Osteoblast (primary cell): ENCODE results near the gene ADAM12. TPM values are rescaled to one million over a fixed set of nuclear protein-coding genes. Genes with fewer than 3 reads are reported as not detected.
A peak's percentile ranks its signal among the peaks of the same experiment; 100 is the strongest.

Source experiments
- DNase-seq: peaks from one replicate; pipeline ENCODE4 v3.0.0; 2011; ENCODE audit warnings: low spot score, mixed read lengths; ENCODE audit not compliant: insufficient read length; ENCODE audit errors: missing footprints
- H2AFZ ChIP-seq: 2 replicates; pipeline ENCODE4 v1.6.0; 2011; ENCODE audit warnings: mild to moderate bottlenecking, low read length
- H3K27ac ChIP-seq: 2 replicates; pipeline ENCODE4 v1.5.1; 2011; ENCODE audit warnings: mild to moderate bottlenecking, low read depth, low read length, moderate library complexity
- H3K27me3 ChIP-seq: 2 replicates; pipeline ENCODE4 v1.6.0; 2012; ENCODE audit warnings: mild to moderate bottlenecking, control low read depth, inconsistent platforms, low read length, moderate library complexity; ENCODE audit not compliant: insufficient read depth
- H3K36me3 ChIP-seq: 2 replicates; pipeline ENCODE4 v1.5.1; 2011; ENCODE audit warnings: mild to moderate bottlenecking, low read length, control low read depth, moderate library complexity; ENCODE audit not compliant: insufficient read depth
- H3K4me1 ChIP-seq: 2 replicates; pipeline ENCODE4 v1.5.1; 2011; ENCODE audit warnings: mild to moderate bottlenecking, low read length, control low read depth, moderate library complexity; ENCODE audit not compliant: insufficient read depth
- H3K4me2 ChIP-seq: 2 replicates; pipeline ENCODE4 v1.6.0; 2011; ENCODE audit warnings: mild to moderate bottlenecking, low read length; ENCODE audit not compliant: insufficient read depth
- H3K4me3 ChIP-seq: fragments of 200-600 bp; sonication (generic); 3 replicates; pipeline ENCODE4 v1.5.1; 2012; ENCODE audit warnings: mild to moderate bottlenecking, low read length, inconsistent platforms; ENCODE audit not compliant: insufficient read depth
- H3K79me2 ChIP-seq: 2 replicates; pipeline ENCODE4 v1.6.0; 2012; ENCODE audit warnings: mild to moderate bottlenecking, low read length, control low read depth, inconsistent platforms; ENCODE audit not compliant: insufficient read depth
- H3K9me3 ChIP-seq: 2 replicates; pipeline ENCODE4 v1.5.1; 2011; ENCODE audit warnings: low read depth, low read length, control low read depth
- H4K20me1 ChIP-seq: 2 replicates; pipeline ENCODE4 v1.6.0; 2012; ENCODE audit warnings: mild to moderate bottlenecking, low read length, control low read depth; ENCODE audit not compliant: insufficient read depth
- total RNA-seq: library from RNA; depleted of rRNA; stranded (reverse); fragments of >200 nt; gene quantifications from 2 replicates; pipeline ENCODE4 v1.2.3, GENCODE V29; 2012
- TF ChIP-seq, protein P1 (sequence below): IDR thresholded peaks from 2 replicates; pipeline ENCODE4 v1.5.1; 2011; ENCODE audit warnings: mild to moderate bottlenecking, low read depth, low read length, moderate library complexity; ENCODE audit errors: extremely low read depth

ADAM12 gene
- total RNA-seq, 1 donor, result 345 TPM

DNA sequence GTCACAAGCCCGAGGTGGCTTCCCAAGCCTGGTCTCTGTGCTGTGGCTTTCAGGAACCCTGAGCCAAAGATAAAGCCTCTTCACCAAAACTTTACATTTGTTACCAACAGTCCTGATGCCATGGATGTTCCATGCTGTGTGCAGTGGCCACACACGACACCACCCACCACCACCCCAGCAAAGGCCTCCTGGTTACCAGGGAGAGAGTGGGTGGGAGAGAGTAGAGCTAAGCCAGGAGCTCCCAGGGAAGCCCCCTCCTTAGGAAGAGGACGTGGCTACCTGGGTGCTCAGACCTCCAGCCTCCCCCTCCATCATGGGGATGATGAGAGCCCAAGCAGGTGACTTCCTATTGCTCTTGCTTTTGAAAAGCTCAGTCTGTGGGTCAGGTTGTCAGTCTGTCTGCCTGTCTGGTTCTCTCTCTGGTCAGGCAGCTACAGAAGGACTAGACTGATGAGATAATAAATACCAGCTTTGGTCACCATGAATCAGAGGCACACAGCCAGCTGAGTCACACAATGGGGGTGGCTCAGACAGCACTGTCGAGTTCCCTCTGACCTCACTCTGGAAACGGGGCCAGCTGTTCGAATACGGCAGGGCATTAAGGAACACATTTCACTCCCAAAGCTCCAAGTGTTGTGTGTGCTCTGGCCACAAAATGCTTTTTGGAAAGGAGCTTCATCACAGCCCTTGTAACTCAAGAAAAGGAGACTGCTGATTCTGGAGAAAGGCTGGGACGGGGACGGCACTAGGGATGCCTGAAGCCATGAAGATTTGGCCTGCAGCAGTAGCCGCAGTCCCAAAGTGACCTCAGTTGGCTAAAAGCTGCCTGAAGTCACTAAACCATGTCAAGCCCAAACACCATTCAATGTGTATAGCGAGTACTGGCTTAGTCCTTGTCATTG, 325.9 kb downstream of the ADAM12 start:
- Histone ChIP-seq H2AFZ (no peak overlapping the region), H4K20me1 (no peaks in the 10 kb centered on the region), H3K27ac (peak overlapping the region; percentile 99), H3K79me2 (no peaks in the 10 kb centered on the region), H3K27me3 (no peaks in the 10 kb centered on the region), H3K36me3 (peaks cover 52% of the 10 kb centered on the region), H3K4me1 (peaks cover 69% of the 10 kb centered on the region), H3K4me2 (peak overlapping the region; percentile 57), H3K9me3 (no peaks in the 10 kb centered on the region), H3K4me3 (peak overlapping the region; percentile 3)
- DNase-seq, result peak; percentile 88
- TF ChIP-seq, protein P1, sequence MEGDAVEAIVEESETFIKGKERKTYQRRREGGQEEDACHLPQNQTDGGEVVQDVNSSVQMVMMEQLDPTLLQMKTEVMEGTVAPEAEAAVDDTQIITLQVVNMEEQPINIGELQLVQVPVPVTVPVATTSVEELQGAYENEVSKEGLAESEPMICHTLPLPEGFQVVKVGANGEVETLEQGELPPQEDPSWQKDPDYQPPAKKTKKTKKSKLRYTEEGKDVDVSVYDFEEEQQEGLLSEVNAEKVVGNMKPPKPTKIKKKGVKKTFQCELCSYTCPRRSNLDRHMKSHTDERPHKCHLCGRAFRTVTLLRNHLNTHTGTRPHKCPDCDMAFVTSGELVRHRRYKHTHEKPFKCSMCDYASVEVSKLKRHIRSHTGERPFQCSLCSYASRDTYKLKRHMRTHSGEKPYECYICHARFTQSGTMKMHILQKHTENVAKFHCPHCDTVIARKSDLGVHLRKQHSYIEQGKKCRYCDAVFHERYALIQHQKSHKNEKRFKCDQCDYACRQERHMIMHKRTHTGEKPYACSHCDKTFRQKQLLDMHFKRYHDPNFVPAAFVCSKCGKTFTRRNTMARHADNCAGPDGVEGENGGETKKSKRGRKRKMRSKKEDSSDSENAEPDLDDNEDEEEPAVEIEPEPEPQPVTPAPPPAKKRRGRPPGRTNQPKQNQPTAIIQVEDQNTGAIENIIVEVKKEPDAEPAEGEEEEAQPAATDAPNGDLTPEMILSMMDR, result no peak

DNA sequence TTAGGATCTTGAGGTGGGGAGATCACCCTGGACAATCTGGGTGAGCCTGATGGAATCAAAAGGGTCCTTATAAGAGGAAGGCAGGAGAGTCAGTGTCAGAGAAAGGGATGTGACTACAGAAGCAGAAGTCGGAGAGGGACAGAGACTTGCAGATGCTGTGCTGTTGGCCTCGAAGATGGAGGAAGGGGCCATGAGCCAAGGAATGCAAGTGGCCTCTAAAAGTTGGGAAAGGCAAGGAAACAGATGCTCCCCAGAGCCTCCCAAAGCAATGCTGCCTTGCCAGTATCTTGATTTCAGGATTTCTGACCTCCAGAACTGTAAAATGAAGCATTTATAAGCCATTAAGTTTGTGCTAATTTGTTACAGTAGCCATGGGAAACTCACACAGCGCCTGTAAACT, 326.8 kb downstream of the ADAM12 start:
- Histone ChIP-seq H3K79me2 (no peaks in the 10 kb centered on the region), H3K4me2 (peak overlapping the region; percentile 9), H4K20me1 (no peaks in the 10 kb centered on the region), H3K27me3 (no peaks in the 10 kb centered on the region), H3K4me1 (peaks cover 69% of the 10 kb centered on the region), H2AFZ (no peak overlapping the region), H3K27ac (peak overlapping the region; percentile 99), H3K4me3 (no peak overlapping the region), H3K36me3 (peaks cover 44% of the 10 kb centered on the region), H3K9me3 (no peaks in the 10 kb centered on the region)
- DNase-seq, result peak; percentile 17
- TF ChIP-seq, protein P1, result no peak

DNA sequence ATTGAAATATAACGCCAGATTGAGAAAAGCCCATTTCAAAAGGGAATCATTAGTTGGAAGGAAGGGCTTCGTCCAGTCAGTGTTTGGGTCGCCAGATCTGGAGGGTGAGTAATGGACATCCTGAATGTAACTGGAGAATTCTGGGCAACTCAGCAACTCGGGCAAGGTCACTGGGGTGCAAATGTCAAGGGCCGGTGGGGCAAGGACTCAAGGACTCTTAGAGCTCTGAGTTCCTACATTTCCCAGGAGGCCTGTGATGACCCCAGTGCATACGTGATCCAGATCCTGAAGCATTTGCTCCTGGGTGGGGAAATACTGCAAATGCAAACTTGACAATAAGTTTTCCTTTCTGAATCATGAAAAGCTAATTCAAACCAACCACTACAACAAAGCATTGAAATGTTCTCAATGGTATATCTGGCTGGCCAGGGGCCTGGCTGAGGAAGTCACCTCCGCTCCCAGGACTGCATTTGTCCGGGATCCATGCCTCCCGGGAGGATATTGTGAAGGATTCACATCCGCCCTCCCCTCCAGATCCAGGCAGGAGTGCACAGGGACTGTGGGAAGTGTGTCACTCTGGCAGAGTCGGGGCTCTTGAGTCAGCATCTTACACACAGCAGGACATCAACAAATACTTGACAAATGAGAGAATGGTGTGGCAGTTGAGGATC, 327.9 kb downstream of the ADAM12 start:
- Histone ChIP-seq H2AFZ (no peak overlapping the region), H3K36me3 (peaks cover 45% of the 10 kb centered on the region), H4K20me1 (no peaks in the 10 kb centered on the region), H3K4me3 (no peak overlapping the region), H3K9me3 (no peaks in the 10 kb centered on the region), H3K4me2 (peak overlapping the region; percentile 40), H3K4me1 (peaks cover 58% of the 10 kb centered on the region), H3K27ac (peak overlapping the region; percentile 99), H3K27me3 (no peaks in the 10 kb centered on the region), H3K79me2 (no peaks in the 10 kb centered on the region)
- DNase-seq, result peak; percentile 69
- TF ChIP-seq, protein P1, result no peak
